A673 (cell line): ENCODE results near the gene PEX5L.

Experiments
- CTCF ChIP-seq: fragments of 300-800, 200-600 bp; sonication (generic); conservative IDR thresholded peaks from 2 replicates; pipeline ENCODE4 v1.5.1; 2017; ENCODE audit warnings: low read depth, mild to moderate bottlenecking, antibody characterized with exemption, low read length, moderate library complexity, mixed read lengths
- EZH2 ChIP-seq: fragments of 200-600 bp; sonication (generic); IDR thresholded peaks from 2 replicates; pipeline ENCODE4 v1.6.1; 2017; ENCODE audit warnings: borderline replicate concordance, low read depth, mild to moderate bottlenecking, mixed read lengths, antibody characterized with exemption, low read length; ENCODE audit not compliant: poor library complexity, severe bottlenecking

GRCh38 chr3:179964890-179965289, 71.8 kb downstream of the PEX5L start:
- no peak for TF ChIP-seq CTCF
- no peak for TF ChIP-seq EZH2
